GM04503 (cell line): ENCODE results near the gene FBXO48.

Experiments used
- DNase-seq: peaks from one replicate; pipeline ENCODE4 v3.0.0-alpha.2; 2012; ENCODE audit warnings: low read depth

FBXO48 gene

GRCh38 chr2:68411397-68412126 is 55.5 kb downstream of the FBXO48 start:
- DNase-seq: no peak
